Vagina (tissue), 2 donors: ENCODE data around the gene CHKB.

Source experiments
- CTCF ChIP-seq, 3 experiments: fragments of 450-650 bp in 2 of 3; fragments of 200-600 bp in 1 of 3; sonication (generic) in 1 of 3; IDR thresholded peaks; one replicate each; pipeline ENCODE4 v1.5.1; 2017 to 2019; ENCODE audit warnings: antibody characterized with exemption in 3 of 3, mild to moderate bottlenecking in 2 of 3, moderate library complexity in 2 of 3
- POLR2A ChIP-seq, 2 donors: fragments of 450-650 bp; IDR thresholded peaks; one replicate each; pipeline ENCODE4 v1.6.1; 2017; ENCODE audit warnings: antibody characterized with exemption in 2 of 2, mild to moderate bottlenecking in 2 of 2, moderate library complexity in 2 of 2

- no peak for TF ChIP-seq CTCF (IDR thresholded peaks at IDR 0.05)
- TF ChIP-seq POLR2A (IDR thresholded peaks at IDR 0.05): no peak
Observed at GRCh38 chr22:50546326-50547262, 36.1 kb downstream of the CHKB start.
